BE2C (cell line): Measurements from ENCODE around the gene TTC38.

Source experiments
- DNase-seq: peaks from one replicate; pipeline ENCODE4 v3.0.0-alpha.2; 2020
- H3K27me3 ChIP-seq: fragments of 250-450 bp; sonication (Bioruptor Pico); 2 replicates; pipeline ENCODE4 v1.5.1; 2020; ENCODE audit warnings: mild to moderate bottlenecking
- H3K36me3 ChIP-seq: fragments of 250-450 bp; sonication (Bioruptor Pico); 2 replicates; pipeline ENCODE4 v1.5.1; 2020; ENCODE audit warnings: mild to moderate bottlenecking
- H3K4me1 ChIP-seq: fragments of 250-450 bp; sonication (Bioruptor Pico); 2 replicates; pipeline ENCODE4 v1.5.1; 2020
- H3K4me3 ChIP-seq: 2 replicates; pipeline ENCODE4 v1.5.1; 2011; ENCODE audit warnings: low read depth, low read length
- H3K9me3 ChIP-seq: fragments of 250-450 bp; sonication (Bioruptor Pico); 2 replicates; pipeline ENCODE4 v1.5.1; 2020
- TF ChIP-seq, protein P1 (sequence below): IDR thresholded peaks from 2 replicates; pipeline ENCODE4 v1.5.1; 2012; ENCODE audit warnings: mild to moderate bottlenecking, low read depth, low read length

The TTC38 gene

DNA sequence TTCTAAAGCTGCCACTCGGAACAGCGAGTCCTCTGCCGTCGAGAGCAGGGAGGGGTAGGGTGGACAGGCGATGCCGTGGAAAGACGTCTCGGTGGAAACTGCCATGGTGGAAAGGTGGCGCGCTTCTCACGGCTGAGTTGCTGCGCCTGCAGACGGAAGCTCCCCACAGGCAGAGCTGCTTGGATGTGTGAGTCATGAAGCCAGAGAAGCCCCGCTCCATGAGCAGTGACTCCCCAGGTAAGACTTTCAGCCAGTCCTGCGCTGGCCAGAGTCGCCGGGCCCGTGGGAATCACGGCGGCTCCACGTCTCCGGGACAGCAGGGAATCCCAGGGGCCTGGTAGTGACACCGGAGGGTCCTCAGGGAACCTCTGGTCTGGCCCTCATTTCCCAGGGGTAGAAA, 63.7 kb downstream of the TTC38 start:
- TF ChIP-seq, protein P1, sequence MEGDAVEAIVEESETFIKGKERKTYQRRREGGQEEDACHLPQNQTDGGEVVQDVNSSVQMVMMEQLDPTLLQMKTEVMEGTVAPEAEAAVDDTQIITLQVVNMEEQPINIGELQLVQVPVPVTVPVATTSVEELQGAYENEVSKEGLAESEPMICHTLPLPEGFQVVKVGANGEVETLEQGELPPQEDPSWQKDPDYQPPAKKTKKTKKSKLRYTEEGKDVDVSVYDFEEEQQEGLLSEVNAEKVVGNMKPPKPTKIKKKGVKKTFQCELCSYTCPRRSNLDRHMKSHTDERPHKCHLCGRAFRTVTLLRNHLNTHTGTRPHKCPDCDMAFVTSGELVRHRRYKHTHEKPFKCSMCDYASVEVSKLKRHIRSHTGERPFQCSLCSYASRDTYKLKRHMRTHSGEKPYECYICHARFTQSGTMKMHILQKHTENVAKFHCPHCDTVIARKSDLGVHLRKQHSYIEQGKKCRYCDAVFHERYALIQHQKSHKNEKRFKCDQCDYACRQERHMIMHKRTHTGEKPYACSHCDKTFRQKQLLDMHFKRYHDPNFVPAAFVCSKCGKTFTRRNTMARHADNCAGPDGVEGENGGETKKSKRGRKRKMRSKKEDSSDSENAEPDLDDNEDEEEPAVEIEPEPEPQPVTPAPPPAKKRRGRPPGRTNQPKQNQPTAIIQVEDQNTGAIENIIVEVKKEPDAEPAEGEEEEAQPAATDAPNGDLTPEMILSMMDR: no peak
- Histone ChIP-seq H3K4me1 (no peaks in the 10 kb centered on the region), H3K9me3 (no peaks in the 10 kb centered on the region), H3K4me3 (no peak overlapping the region), H3K27me3 (no peaks in the 10 kb centered on the region), H3K36me3 (peaks cover 57% of the 10 kb centered on the region)
- DNase-seq: no peak

DNA sequence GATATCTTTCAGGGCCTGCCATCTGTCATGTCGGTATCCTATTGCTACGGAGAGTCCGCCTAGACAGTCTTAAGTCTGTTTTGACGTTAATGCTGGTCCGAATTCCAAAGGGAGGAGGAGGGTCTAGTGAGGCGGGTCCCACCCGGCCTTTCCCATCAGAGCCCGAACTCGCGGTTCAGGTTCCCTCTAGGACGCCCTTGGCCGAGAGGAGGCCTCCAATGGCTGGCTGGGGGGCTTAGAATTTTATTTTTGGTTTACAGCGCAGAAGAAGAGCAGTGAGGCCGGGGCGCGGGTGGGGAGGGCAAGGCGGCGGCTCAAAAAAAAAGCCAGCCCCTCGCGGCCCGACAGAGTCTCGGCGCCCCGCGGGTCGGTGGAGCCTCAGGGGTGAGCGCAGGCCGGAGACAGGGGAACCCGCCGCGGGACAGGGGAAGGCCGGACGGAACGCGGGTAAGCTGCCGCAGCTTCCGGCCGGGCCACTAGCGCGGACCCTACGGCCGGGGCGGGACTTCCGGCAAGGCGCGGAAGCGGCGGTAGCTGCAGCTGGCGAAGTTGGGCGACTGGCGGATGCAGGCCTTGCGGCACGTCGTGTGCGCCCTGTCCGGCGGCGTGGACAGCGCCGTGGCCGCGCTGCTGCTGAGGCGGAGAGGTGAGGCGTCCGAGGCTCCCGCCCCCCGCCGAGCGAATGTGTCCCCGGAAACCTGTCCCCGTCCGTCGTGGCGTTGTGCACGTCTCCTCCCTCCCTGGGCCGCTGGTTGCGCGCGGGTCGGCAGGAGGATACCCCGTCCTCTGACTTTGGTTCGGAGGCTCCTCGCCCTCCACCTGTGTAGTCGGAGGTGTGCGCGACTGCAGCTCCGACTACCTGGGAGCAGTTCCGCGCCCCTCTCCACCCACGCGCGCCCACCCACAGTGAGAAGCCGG, 67.7 kb downstream of the TTC38 start, which contains the start of gene TRMU:
Gene TRMU, plus strand, starts transcription at position 514 of the 918 bp plus-strand sequence. Its CDS starts 51 bp downstream, at position 565.
- TF ChIP-seq, protein P1: no peak
- peak; percentile 90 for DNase-seq
- Histone ChIP-seq H3K27me3 (no peaks in the 10 kb centered on the region), H3K4me1 (no peaks in the 10 kb centered on the region), H3K36me3 (peaks cover 55% of the 10 kb centered on the region), H3K9me3 (no peaks in the 10 kb centered on the region), H3K4me3 (peak within 1 kb of the TSS; percentile 95)

DNA sequence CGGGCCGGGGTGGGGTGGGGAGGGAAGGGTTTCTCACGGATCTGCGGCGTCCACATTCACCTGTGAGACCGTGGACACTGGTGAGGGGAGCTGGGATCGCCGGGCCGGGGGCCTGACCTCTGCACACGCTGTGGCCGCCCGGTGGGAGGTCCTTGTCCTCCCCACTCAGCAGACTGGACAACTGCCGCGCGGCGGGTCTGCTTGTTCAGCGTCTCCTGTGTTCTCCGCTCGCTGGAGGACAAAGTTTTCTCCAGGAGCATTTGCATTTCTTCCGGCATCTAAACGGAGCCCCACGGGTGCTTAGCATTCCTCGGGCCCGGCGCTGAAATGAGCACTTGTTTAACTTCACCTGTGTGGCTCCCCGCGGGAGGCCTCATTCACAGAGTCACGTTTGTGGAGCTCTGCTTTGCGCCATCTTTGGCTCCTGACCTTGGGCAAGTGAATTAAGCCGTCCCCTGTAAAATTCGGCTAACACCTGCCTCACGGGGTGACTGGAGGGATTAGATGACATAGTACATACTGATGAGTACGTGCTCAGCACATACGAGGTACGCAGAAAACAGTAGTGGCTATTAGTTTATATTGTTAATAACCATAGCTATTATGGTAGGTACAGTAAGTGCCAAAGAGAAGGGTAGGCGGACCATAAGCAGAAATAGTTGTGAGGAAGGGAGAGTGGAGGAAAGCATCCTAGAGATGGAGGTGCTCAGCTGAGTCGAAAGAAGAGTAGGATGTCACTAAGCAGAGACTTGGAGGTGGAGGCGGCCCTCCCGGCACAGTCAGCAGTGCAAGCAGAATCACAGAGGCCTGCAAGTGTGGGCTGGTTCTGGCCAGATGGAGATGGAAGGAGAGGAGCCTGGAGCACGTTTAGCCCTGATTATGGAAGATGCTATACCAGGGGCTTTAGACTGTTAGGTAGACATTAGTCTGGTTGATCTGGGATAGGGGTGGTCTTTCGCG, 68.6 kb downstream of the TTC38 start:
- H3K9me3 ChIP-seq: no peaks in the 10 kb centered on the region
- DNase-seq: no peak
- peaks cover 56% of the 10 kb centered on the region for H3K36me3 ChIP-seq
- TF ChIP-seq, protein P1: no peak
- H3K4me3 ChIP-seq: peak overlapping the region; percentile 95
- no peaks in the 10 kb centered on the region for H3K27me3 ChIP-seq
- no peaks in the 10 kb centered on the region for H3K4me1 ChIP-seq

DNA sequence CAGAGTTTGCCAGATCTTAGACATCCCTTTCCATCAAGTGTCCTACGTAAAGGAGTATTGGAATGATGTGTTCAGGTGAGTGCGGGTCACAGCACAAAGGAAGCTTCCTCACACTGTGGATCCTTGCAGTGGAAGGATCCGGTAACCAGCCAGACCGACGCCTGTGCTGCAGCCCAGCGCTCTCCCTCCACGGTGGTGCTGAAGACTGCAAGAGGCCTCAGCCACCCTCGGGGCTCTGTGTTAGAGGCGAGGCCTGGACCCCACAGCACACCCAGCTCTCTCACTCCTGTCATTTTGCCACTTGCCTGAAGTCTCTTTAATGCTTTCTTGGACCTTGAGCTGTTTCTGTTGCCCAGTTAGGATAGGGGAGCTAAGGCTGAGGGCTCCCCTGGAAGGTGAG, 70.1 kb downstream of the TTC38 start:
- DNase-seq: no peak
- TF ChIP-seq, protein P1: no peak
- H3K9me3 ChIP-seq: no peaks in the 10 kb centered on the region
- H3K27me3 ChIP-seq: no peaks in the 10 kb centered on the region
- no peaks in the 10 kb centered on the region for H3K4me1 ChIP-seq
- no peak overlapping the region for H3K4me3 ChIP-seq
- peaks cover 58% of the 10 kb centered on the region for H3K36me3 ChIP-seq

DNA sequence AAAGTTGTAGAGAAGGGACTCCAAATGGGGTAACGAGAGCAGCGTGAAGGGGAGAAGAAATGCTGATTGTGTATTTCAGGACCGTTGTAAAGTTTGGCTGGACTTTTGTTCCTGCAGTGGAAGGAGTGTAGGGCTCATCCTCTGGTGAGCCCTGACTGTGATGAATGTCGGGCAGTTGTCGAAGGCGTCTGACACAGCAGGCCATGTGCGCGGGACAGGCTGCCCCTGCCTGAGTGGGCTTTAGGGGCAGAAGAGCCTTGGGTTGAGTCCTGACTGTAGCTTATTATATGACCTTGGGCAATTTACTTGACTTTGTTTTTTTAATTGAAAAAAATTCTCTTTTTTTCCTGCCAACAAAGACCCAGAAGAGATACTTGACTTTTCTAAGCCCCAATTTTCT, 70.8 kb downstream of the TTC38 start:
- H3K27me3 ChIP-seq: no peaks in the 10 kb centered on the region
- H3K4me3 ChIP-seq: no peak overlapping the region
- no peak for DNase-seq
- TF ChIP-seq, protein P1: no peak
- peaks cover 57% of the 10 kb centered on the region for H3K36me3 ChIP-seq
- no peaks in the 10 kb centered on the region for H3K4me1 ChIP-seq
- no peaks in the 10 kb centered on the region for H3K9me3 ChIP-seq
